ENCODE data around the gene EFNB2. TPM values are rescaled to one million over a fixed set of nuclear protein-coding genes. Genes with fewer than 3 reads are reported as not detected.

Gene EFNB2
- total and polyA plus RNA-seq, 2 donors (not counting 3 experiments of a cell fraction or from before 2014, with no cell fraction given): 50.4 to 69.5 TPM

- Histone ChIP-seq H3K9me3 (replicated peaks; ENCODE audit: control insufficient read depth, insufficient read depth, low read length) (no peaks in the 10 kb centered on the region), H4K20me1 (replicated peaks; ENCODE audit: control insufficient read depth, extremely low read depth, insufficient read depth, low read length) (peaks cover 18% of the 10 kb centered on the region), H3K4me1 (ENCODE audit: control insufficient read depth, extremely low read depth, insufficient read depth, low read length) (peaks cover 25% of the 10 kb centered on the region), H3K9me1 (replicated peaks; ENCODE audit: control insufficient read depth, extremely low read depth, insufficient read depth, low read length) (no peaks in the 10 kb centered on the region), H2AFZ (ENCODE audit: low read depth, low read length) (no peak overlapping the region), H3K27ac (ENCODE audit: insufficient read depth, low read depth, low read length) (no peak overlapping the region), H3K4me3 (replicated peaks in 1 of 3; ENCODE audit: insufficient read depth in 1 of 3, low read depth in 1 of 3, low read length in 3 of 3) (no peak overlapping the region), H3K79me2 (ENCODE audit: control insufficient read depth, insufficient read depth, low read length) (peaks cover 34% of the 10 kb centered on the region), H3K4me2 (ENCODE audit: insufficient read depth, low read length) (no peak overlapping the region), H3K27me3 (ENCODE audit: control insufficient read depth in 2 of 2, insufficient read depth in 2 of 2, low read length in 2 of 2) (no peaks in the 10 kb centered on the region), H3K9ac (replicated peaks; ENCODE audit: extremely low read depth, insufficient read depth, low read length) (no peak overlapping the region), H3K36me3 (ENCODE audit: control insufficient read depth in 2 of 2, extremely low read depth in 1 of 2, insufficient read depth in 2 of 2, low read length in 2 of 2) (no peaks in the 10 kb centered on the region)
- intact Hi-C loops (cut with micrococcal nuclease) (loop anchor here (5.0 to 10.0 kb wide), 3 partner anchors 113 to 885 kb away; no protein-coding TSS in a partner anchor), dilution Hi-C loops (cut with MboI; ENCODE audit: extremely low pct_ligation_motif_present, low sequenced_read_pairs) (no loop called here)
- DNase-seq (ENCODE audit: low read depth, low spot score) (no peak), FAIRE-seq (no peak)
- ChIA-PET POLR2A (interaction anchor here (0.6 kb wide), 1 partner anchor 34 kb away, joined by 3 read pairs; the partner anchor contains the start of gene EFNB2), CTCF (interaction anchor here (0.6 to 1.3 kb wide), 3 partner anchors 33 to 1998 kb away, joined by 3 to 4 read pairs (median 3); no protein-coding TSS in a partner anchor)
- no TSS peak for BruUV-seq (replicated peaks)
- TF ChIP-seq JUN (IDR thresholded peaks at IDR 0.05; ENCODE audit: borderline replicate concordance, insufficient read depth, insufficient read length, low read depth) (no peak), FOS (IDR thresholded peaks at IDR 0.05; ENCODE audit: borderline replicate concordance, insufficient read depth, low read length) (no peak), POLR2AphosphoS5 (IDR thresholded peaks at IDR 0.05; ENCODE audit: insufficient read depth, low read depth, low read length) (no peak), POLR2A (IDR thresholded peaks at IDR 0.05; ENCODE audit: low read depth, low read length) (no peak), MYC (IDR thresholded peaks at IDR 0.05; ENCODE audit: low read depth, low read length) (no peak), EZH2 (IDR thresholded peaks at IDR 0.05; ENCODE audit: borderline replicate concordance, low read depth, low read length, severe bottlenecking) (no peak), GATA2 (IDR thresholded peaks at IDR 0.05; ENCODE audit: insufficient read depth, insufficient read length, low read depth, low read length) (no peak)
- TF ChIP-seq, protein P1, sequence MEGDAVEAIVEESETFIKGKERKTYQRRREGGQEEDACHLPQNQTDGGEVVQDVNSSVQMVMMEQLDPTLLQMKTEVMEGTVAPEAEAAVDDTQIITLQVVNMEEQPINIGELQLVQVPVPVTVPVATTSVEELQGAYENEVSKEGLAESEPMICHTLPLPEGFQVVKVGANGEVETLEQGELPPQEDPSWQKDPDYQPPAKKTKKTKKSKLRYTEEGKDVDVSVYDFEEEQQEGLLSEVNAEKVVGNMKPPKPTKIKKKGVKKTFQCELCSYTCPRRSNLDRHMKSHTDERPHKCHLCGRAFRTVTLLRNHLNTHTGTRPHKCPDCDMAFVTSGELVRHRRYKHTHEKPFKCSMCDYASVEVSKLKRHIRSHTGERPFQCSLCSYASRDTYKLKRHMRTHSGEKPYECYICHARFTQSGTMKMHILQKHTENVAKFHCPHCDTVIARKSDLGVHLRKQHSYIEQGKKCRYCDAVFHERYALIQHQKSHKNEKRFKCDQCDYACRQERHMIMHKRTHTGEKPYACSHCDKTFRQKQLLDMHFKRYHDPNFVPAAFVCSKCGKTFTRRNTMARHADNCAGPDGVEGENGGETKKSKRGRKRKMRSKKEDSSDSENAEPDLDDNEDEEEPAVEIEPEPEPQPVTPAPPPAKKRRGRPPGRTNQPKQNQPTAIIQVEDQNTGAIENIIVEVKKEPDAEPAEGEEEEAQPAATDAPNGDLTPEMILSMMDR (IDR thresholded peaks at IDR 0.05; ENCODE audit: extremely low read depth in 1 of 2, insufficient read depth in 1 of 2, low read depth in 1 of 2, low read length in 2 of 2): no peak
- TF ChIP-seq, protein P2, sequence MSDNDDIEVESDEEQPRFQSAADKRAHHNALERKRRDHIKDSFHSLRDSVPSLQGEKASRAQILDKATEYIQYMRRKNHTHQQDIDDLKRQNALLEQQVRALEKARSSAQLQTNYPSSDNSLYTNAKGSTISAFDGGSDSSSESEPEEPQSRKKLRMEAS (IDR thresholded peaks at IDR 0.05; ENCODE audit: insufficient read depth, insufficient read length): no peak
Measured at GRCh38 chr13:106569233-106570095, 34.0 kb upstream of the EFNB2 start.
